ENCODE results near the gene SLC29A1.

DNA sequence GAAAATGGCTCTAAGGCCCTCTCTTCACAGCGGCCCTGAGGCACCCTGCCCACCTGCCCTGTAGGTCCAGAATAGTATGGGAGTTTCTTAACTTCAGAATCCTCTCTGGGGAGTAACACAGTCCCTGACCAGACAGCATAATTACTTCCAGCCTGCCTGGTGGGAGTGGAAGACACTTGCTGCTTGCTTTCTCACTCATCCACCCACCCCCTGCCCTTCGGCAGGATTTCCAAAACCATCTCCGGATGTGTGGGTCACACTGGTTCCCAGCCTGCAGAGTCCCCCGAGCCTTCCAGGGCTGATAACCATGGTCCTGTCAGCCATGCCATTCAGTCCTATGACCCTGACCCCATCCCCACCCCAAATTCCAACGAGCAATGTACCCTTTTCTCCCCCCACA, 5.4 kb downstream of the SLC29A1 start:
- TF ChIP-seq, protein P1, sequence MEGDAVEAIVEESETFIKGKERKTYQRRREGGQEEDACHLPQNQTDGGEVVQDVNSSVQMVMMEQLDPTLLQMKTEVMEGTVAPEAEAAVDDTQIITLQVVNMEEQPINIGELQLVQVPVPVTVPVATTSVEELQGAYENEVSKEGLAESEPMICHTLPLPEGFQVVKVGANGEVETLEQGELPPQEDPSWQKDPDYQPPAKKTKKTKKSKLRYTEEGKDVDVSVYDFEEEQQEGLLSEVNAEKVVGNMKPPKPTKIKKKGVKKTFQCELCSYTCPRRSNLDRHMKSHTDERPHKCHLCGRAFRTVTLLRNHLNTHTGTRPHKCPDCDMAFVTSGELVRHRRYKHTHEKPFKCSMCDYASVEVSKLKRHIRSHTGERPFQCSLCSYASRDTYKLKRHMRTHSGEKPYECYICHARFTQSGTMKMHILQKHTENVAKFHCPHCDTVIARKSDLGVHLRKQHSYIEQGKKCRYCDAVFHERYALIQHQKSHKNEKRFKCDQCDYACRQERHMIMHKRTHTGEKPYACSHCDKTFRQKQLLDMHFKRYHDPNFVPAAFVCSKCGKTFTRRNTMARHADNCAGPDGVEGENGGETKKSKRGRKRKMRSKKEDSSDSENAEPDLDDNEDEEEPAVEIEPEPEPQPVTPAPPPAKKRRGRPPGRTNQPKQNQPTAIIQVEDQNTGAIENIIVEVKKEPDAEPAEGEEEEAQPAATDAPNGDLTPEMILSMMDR (IDR thresholded peaks at IDR 0.05; ENCODE audit: borderline replicate concordance, extremely low read depth, low read length, poor library complexity, severe bottlenecking) = no peak
- TF ChIP-seq EZH2 (IDR thresholded peaks at IDR 0.05; ENCODE audit: borderline replicate concordance, low read depth, low read length, severe bottlenecking) = no peak

All from DND-41 (cell line).